Muscle layer of colon (tissue), 2 donors: ENCODE measurements around the gene LGR4.

Experiments
- H3K27ac ChIP-seq: one replicate; pipeline ENCODE4 v1.7.0; 2013; ENCODE audit warnings: low read depth, mild to moderate bottlenecking, low read length, moderate library complexity
- H3K27me3 ChIP-seq, 2 donors: one replicate each; pipeline ENCODE4 v1.7.0; 2013; ENCODE audit warnings: low read length in 2 of 2, mild to moderate bottlenecking in 2 of 2; ENCODE audit not compliant: insufficient read depth in 2 of 2, control insufficient read depth in 1 of 2
- H3K36me3 ChIP-seq: one replicate; pipeline ENCODE4 v1.7.0; 2013; ENCODE audit warnings: mild to moderate bottlenecking, low read length; ENCODE audit not compliant: insufficient read depth
- H3K4me1 ChIP-seq: one replicate; pipeline ENCODE4 v1.7.0; 2013; ENCODE audit warnings: mild to moderate bottlenecking, low read length; ENCODE audit not compliant: insufficient read depth
- H3K4me3 ChIP-seq, 2 donors: one replicate each; pipeline ENCODE4 v1.7.0; 2013; ENCODE audit warnings: low read length in 2 of 2, low read depth in 1 of 2, mild to moderate bottlenecking in 1 of 2, moderate library complexity in 1 of 2
- H3K9ac ChIP-seq: one replicate; pipeline ENCODE4 v1.7.0; 2013; ENCODE audit warnings: low read length
- H3K9me3 ChIP-seq: one replicate; pipeline ENCODE4 v1.7.0; 2013; ENCODE audit warnings: mild to moderate bottlenecking, low read length
- donor health status: abdominal sarcoma.
- donor health status: Adenocarcinoma of cecum.

LGR4 gene

GRCh38 chr11:27506200-27507182 is 33.9 kb upstream of the LGR4 start, which contains the start of gene LIN7C:
Gene LIN7C, minus strand, starts transcription at chr11:27506769. Its CDS starts 17 bp downstream, at chr11:27506752.
- no peaks in the 10 kb centered on the region for H3K9me3 ChIP-seq
- peaks cover 5% of the 10 kb centered on the region for H3K36me3 ChIP-seq
- H3K9ac ChIP-seq: peak within 1 kb of the TSS; percentile 81
- no peaks in the 10 kb centered on the region for H3K27me3 ChIP-seq
- H3K27ac ChIP-seq: peak within 1 kb of the TSS; percentile 83
- peaks cover 25% of the 10 kb centered on the region for H3K4me1 ChIP-seq
- peak within 1 kb of the TSS; percentile 75 to 92 for H3K4me3 ChIP-seq

GRCh38 chr11:27505781-27506180 is 33.2 kb upstream of the LGR4 start:
- peaks cover 25% of the 10 kb centered on the region for H3K4me1 ChIP-seq
- H3K27ac ChIP-seq: peak overlapping the region; percentile 83
- peak overlapping the region; percentile 81 for H3K9ac ChIP-seq
- H3K4me3 ChIP-seq: peak overlapping the region; percentile 75 to 92
- no peaks in the 10 kb centered on the region for H3K9me3 ChIP-seq
- peaks cover 12% of the 10 kb centered on the region for H3K36me3 ChIP-seq
- H3K27me3 ChIP-seq: no peaks in the 10 kb centered on the region

GRCh38 chr11:27504205-27504604 is 31.6 kb upstream of the LGR4 start:
- H3K4me1 ChIP-seq: peaks cover 25% of the 10 kb centered on the region
- no peak overlapping the region for H3K9ac ChIP-seq

GRCh38 chr11:27501100-27501499 is 28.5 kb upstream of the LGR4 start:
- H3K4me1 ChIP-seq: peaks cover 30% of the 10 kb centered on the region

More at GRCh38 chr11:27504205-27504604, 31.6 kb upstream of the LGR4 start:
- Histone ChIP-seq H3K36me3 (peaks cover 21% of the 10 kb centered on the region), H3K27me3 (no peaks in the 10 kb centered on the region), H3K4me3 (no peak overlapping the region), H3K9me3 (no peaks in the 10 kb centered on the region), H3K27ac (no peak overlapping the region)

GRCh38 chr11:27497911-27498310 is 25.3 kb upstream of the LGR4 start:
- Histone ChIP-seq H3K4me1 (peaks cover 18% of the 10 kb centered on the region), H3K27ac (no peak overlapping the region), H3K36me3 (peaks cover 28% of the 10 kb centered on the region), H3K9me3 (no peaks in the 10 kb centered on the region), H3K27me3 (no peaks in the 10 kb centered on the region), H3K9ac (no peak overlapping the region), H3K4me3 (no peak overlapping the region)

More at GRCh38 chr11:27501100-27501499, 28.5 kb upstream of the LGR4 start:
- Histone ChIP-seq H3K27me3 (no peaks in the 10 kb centered on the region), H3K9ac (no peak overlapping the region), H3K27ac (no peak overlapping the region), H3K4me3 (no peak overlapping the region), H3K36me3 (peaks cover 28% of the 10 kb centered on the region), H3K9me3 (no peaks in the 10 kb centered on the region)

- no peaks in the 10 kb centered on the region for H3K27me3 ChIP-seq
- H3K27ac ChIP-seq: no peak overlapping the region
- peaks cover 18% of the 10 kb centered on the region for H3K4me1 ChIP-seq
- no peak overlapping the region for H3K4me3 ChIP-seq
- H3K9me3 ChIP-seq: no peaks in the 10 kb centered on the region
- peaks cover 28% of the 10 kb centered on the region for H3K36me3 ChIP-seq
- no peak overlapping the region for H3K9ac ChIP-seq
Observed at GRCh38 chr11:27497284-27497866, 24.8 kb upstream of the LGR4 start.

- no peak overlapping the region for H3K27ac ChIP-seq
- H3K36me3 ChIP-seq: peaks cover 30% of the 10 kb centered on the region
- no peaks in the 10 kb centered on the region for H3K9me3 ChIP-seq
- no peaks in the 10 kb centered on the region for H3K27me3 ChIP-seq
- no peak overlapping the region for H3K9ac ChIP-seq
- no peak overlapping the region for H3K4me3 ChIP-seq
- peaks cover 18% of the 10 kb centered on the region for H3K4me1 ChIP-seq
Observed at GRCh38 chr11:27496461-27496860, 23.9 kb upstream of the LGR4 start.

- H3K4me1 ChIP-seq: peaks cover 18% of the 10 kb centered on the region
- H3K9ac ChIP-seq: no peak overlapping the region
- H3K27ac ChIP-seq: no peak overlapping the region
- H3K4me3 ChIP-seq: no peak overlapping the region
- no peaks in the 10 kb centered on the region for H3K27me3 ChIP-seq
- peaks cover 29% of the 10 kb centered on the region for H3K36me3 ChIP-seq
- no peaks in the 10 kb centered on the region for H3K9me3 ChIP-seq
Observed at GRCh38 chr11:27495710-27496300, 23.2 kb upstream of the LGR4 start.

- H3K36me3 ChIP-seq: peaks cover 12% of the 10 kb centered on the region
- H3K27me3 ChIP-seq: no peaks in the 10 kb centered on the region
- H3K27ac ChIP-seq: no peak overlapping the region
- no peak overlapping the region for H3K4me3 ChIP-seq
- H3K9me3 ChIP-seq: no peaks in the 10 kb centered on the region
- H3K4me1 ChIP-seq: no peaks in the 10 kb centered on the region
- no peak overlapping the region for H3K9ac ChIP-seq
Observed at GRCh38 chr11:27489092-27489491, 16.5 kb upstream of the LGR4 start.

GRCh38 chr11:27487706-27488105 is 15.1 kb upstream of the LGR4 start:
- Histone ChIP-seq H3K9ac (no peak overlapping the region), H3K4me3 (no peak overlapping the region), H3K27ac (no peak overlapping the region), H3K9me3 (no peaks in the 10 kb centered on the region), H3K4me1 (no peaks in the 10 kb centered on the region), H3K27me3 (no peaks in the 10 kb centered on the region), H3K36me3 (peaks cover 12% of the 10 kb centered on the region)
